Measurements from ENCODE around the gene OTOF. TPM values are rescaled to one million over a fixed set of nuclear protein-coding genes. Genes with fewer than 3 reads are reported as not detected.

OTOF gene
- total and polyA plus RNA-seq, 2 of the 13 experiments (the other 11 are each of a cell fraction or from before 2014, with no cell fraction given) = 0.04 TPM; not detected in 1

DNA sequence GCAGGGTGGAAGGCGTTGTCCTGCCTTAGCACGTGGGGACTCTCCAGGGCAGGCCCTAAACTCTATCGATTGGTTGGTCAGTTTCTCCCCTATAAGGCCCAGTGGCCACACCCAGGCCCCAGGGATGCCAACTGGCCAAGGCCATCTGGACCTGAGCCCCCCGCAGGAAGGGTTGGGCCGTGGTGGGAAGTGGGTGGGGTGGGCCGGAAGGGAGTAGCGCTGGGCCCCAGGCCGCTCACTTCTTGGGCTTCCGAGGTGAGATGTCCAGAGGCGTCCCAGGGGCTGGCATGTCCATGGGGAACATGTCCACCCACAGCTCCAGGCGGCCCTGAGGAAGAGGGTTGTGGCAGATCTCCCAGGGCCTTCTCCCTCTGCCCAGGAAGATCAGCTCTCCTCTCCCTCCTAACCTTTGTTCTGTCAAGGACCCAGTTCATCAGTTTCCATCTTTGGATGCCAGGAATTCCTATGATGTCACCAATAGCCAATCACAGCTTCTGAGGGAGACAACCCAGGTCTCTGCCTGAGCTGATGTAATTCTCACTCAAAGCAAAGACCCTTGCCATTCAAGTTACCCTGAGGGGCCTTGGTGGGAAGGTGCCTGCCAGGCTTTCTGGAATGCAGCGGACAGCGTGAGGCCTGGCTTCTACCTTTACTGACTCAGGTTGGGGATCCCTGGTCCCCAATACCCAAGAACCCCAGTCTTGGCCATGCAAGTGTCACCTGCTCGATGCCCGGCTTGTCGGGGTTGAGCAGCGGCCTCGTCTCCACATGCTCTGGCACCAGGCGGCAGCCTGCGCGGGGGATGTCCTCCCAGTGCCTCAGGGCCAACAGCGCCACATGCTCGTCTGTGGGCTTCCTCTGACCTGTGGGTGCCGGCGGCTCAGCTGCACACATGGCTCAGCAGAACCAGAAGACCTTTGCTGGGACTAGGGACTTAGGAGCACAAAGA lies 14.4 kb downstream of the OTOF start:
- ChIA-PET POLR2A (interaction anchor here (1.0 kb wide), 1 partner anchor 118 kb away, joined by 7 read pairs; the partner anchor contains the start of gene SELENOI), CTCF (ENCODE audit: low intra/inter-chr PET ratio, low total read pairs) (no interaction called here)
- Histone ChIP-seq H3K4me3 (replicated peaks in 1 of 3; ENCODE audit: insufficient read depth in 1 of 3, low read depth in 2 of 3, low read length in 3 of 3) (no peak overlapping the region), H2AFZ (ENCODE audit: low read length) (no peak overlapping the region), H3K36me3 (replicated peaks in 1 of 2; ENCODE audit: control insufficient read depth in 1 of 2, insufficient read depth in 2 of 2, low read length in 2 of 2) (no peaks in the 10 kb centered on the region), H3K4me2 (ENCODE audit: low read depth, low read length) (no peak overlapping the region), H3K9ac (ENCODE audit: insufficient read depth, low read depth, low read length) (no peak overlapping the region), H3K27me3 (ENCODE audit: control insufficient read depth in 1 of 2, insufficient read depth in 2 of 2, low read length in 2 of 2) (0 out of 5 replicates have a peak, but pooled peaks cover 0 to 3% of the 10 kb centered on the region in 2 experiments), H3K9me3 (ENCODE audit: low read length) (no peaks in the 10 kb centered on the region), H3K79me2 (ENCODE audit: insufficient read depth, low read length) (no peaks in the 10 kb centered on the region), H3K4me1 (ENCODE audit: insufficient read depth, low read length) (peaks cover 25% of the 10 kb centered on the region), H4K20me1 (ENCODE audit: insufficient read depth, low read length) (no peaks in the 10 kb centered on the region), H3K27ac (ENCODE audit: extremely low read length, insufficient read depth, low read length) (no peak overlapping the region)
- intact Hi-C loops (cut with micrococcal nuclease; ENCODE audit: unreplicated experiment) = loop anchor here (10.0 kb wide), 1 partner anchor 509 kb away; no protein-coding TSS in a partner anchor
- WGBS (ENCODE audit: low lambda C conversion rate) = 85% methylated on average over 22 of the region's 25 CpGs
- DNase-seq (ENCODE audit: low spot score) (peak; percentile 76), ATAC-seq (peak; percentile 24), FAIRE-seq (peak; percentile 32)
- TSS peak; percentile 61 for BruUV-seq (replicated peaks)
- in situ Hi-C loops (cut with HindIII; ENCODE audit: extremely low pct_ligation_motif_present, low pct_unique_long_range_greater_than_20kb) = loop anchor here (10.0 kb wide), 1 partner anchor 229 kb away; no protein-coding TSS in a partner anchor
- TF ChIP-seq, protein P1, sequence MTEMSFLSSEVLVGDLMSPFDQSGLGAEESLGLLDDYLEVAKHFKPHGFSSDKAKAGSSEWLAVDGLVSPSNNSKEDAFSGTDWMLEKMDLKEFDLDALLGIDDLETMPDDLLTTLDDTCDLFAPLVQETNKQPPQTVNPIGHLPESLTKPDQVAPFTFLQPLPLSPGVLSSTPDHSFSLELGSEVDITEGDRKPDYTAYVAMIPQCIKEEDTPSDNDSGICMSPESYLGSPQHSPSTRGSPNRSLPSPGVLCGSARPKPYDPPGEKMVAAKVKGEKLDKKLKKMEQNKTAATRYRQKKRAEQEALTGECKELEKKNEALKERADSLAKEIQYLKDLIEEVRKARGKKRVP (CRISPR knock-in tag; IDR thresholded peaks at IDR 0.05) = peak in 1 of 2 experiments; percentile 81; a peak in 2 of 4 replicates
- TF ChIP-seq ZNF644 (CRISPR knock-in tag; IDR thresholded peaks at IDR 0.05; ENCODE audit: low read depth) = 0 out of 2 replicates have a peak, but pooled peaks have one; percentile 47
- TF ChIP-seq ZFX (CRISPR knock-in tag; IDR thresholded peaks at IDR 0.05; ENCODE audit: low read depth) = 0 out of 2 replicates have a peak, but pooled peaks have one; percentile 12
- TF ChIP-seq NFYB (CRISPR knock-in tag; IDR thresholded peaks at IDR 0.05) = peak; percentile 56
- no peak for TF ChIP-seq KLF11 (CRISPR knock-in tag; IDR thresholded peaks at IDR 0.05)
- TF ChIP-seq CREB1 (IDR thresholded peaks at IDR 0.05) = peak; percentile 59; the same call in 1 of the 2 replicates
- no peak for TF ChIP-seq CREB1 (CRISPR knock-in tag; IDR thresholded peaks at IDR 0.05)
- TF ChIP-seq, protein P2, sequence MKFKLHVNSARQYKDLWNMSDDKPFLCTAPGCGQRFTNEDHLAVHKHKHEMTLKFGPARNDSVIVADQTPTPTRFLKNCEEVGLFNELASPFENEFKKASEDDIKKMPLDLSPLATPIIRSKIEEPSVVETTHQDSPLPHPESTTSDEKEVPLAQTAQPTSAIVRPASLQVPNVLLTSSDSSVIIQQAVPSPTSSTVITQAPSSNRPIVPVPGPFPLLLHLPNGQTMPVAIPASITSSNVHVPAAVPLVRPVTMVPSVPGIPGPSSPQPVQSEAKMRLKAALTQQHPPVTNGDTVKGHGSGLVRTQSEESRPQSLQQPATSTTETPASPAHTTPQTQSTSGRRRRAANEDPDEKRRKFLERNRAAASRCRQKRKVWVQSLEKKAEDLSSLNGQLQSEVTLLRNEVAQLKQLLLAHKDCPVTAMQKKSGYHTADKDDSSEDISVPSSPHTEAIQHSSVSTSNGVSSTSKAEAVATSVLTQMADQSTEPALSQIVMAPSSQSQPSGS (CRISPR knock-in tag; IDR thresholded peaks at IDR 0.05) = peak; percentile 99
- peak; percentile 71 for TF ChIP-seq NFYC (CRISPR knock-in tag; IDR thresholded peaks at IDR 0.05)
- TF ChIP-seq, protein P3, sequence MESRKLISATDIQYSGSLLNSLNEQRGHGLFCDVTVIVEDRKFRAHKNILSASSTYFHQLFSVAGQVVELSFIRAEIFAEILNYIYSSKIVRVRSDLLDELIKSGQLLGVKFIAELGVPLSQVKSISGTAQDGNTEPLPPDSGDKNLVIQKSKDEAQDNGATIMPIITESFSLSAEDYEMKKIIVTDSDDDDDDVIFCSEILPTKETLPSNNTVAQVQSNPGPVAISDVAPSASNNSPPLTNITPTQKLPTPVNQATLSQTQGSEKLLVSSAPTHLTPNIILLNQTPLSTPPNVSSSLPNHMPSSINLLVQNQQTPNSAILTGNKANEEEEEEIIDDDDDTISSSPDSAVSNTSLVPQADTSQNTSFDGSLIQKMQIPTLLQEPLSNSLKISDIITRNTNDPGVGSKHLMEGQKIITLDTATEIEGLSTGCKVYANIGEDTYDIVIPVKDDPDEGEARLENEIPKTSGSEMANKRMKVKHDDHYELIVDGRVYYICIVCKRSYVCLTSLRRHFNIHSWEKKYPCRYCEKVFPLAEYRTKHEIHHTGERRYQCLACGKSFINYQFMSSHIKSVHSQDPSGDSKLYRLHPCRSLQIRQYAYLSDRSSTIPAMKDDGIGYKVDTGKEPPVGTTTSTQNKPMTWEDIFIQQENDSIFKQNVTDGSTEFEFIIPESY (CRISPR knock-in tag; IDR thresholded peaks at IDR 0.05) = peak; percentile 64; the same call in 1 of the 2 replicates
- TF ChIP-seq NFKB2 (CRISPR knock-in tag; IDR thresholded peaks at IDR 0.05; ENCODE audit: borderline replicate concordance) = peak; percentile 17; the same call in 1 of the 2 replicates
- peak; percentile 87 for TF ChIP-seq TEAD3 (CRISPR knock-in tag; optimal IDR thresholded peaks at IDR 0.05; ENCODE audit: borderline replicate concordance)
- TF ChIP-seq, protein P4, sequence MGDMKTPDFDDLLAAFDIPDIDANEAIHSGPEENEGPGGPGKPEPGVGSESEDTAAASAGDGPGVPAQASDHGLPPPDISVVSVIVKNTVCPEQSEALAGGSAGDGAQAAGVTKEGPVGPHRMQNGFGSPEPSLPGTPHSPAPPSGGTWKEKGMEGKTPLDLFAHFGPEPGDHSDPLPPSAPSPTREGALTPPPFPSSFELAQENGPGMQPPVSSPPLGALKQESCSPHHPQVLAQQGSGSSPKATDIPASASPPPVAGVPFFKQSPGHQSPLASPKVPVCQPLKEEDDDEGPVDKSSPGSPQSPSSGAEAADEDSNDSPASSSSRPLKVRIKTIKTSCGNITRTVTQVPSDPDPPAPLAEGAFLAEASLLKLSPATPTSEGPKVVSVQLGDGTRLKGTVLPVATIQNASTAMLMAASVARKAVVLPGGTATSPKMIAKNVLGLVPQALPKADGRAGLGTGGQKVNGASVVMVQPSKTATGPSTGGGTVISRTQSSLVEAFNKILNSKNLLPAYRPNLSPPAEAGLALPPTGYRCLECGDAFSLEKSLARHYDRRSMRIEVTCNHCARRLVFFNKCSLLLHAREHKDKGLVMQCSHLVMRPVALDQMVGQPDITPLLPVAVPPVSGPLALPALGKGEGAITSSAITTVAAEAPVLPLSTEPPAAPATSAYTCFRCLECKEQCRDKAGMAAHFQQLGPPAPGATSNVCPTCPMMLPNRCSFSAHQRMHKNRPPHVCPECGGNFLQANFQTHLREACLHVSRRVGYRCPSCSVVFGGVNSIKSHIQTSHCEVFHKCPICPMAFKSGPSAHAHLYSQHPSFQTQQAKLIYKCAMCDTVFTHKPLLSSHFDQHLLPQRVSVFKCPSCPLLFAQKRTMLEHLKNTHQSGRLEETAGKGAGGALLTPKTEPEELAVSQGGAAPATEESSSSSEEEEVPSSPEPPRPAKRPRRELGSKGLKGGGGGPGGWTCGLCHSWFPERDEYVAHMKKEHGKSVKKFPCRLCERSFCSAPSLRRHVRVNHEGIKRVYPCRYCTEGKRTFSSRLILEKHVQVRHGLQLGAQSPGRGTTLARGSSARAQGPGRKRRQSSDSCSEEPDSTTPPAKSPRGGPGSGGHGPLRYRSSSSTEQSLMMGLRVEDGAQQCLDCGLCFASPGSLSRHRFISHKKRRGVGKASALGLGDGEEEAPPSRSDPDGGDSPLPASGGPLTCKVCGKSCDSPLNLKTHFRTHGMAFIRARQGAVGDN (CRISPR knock-in tag; IDR thresholded peaks at IDR 0.05) = peak; percentile 9; the same call in 1 of the 2 replicates
- no peak for TF ChIP-seq ZSCAN31 (CRISPR knock-in tag; IDR thresholded peaks at IDR 0.05; ENCODE audit: low read depth)

Measured in HepG2 (cell line).